Measurements from ENCODE around the gene LRCH1. TPM values are rescaled to one million over a fixed set of nuclear protein-coding genes. Genes with fewer than 3 reads are reported as not detected.

The LRCH1 gene
- total and polyA plus RNA-seq, 2 donors from 2014 or later = 10.2 to 39.0 TPM

DNA sequence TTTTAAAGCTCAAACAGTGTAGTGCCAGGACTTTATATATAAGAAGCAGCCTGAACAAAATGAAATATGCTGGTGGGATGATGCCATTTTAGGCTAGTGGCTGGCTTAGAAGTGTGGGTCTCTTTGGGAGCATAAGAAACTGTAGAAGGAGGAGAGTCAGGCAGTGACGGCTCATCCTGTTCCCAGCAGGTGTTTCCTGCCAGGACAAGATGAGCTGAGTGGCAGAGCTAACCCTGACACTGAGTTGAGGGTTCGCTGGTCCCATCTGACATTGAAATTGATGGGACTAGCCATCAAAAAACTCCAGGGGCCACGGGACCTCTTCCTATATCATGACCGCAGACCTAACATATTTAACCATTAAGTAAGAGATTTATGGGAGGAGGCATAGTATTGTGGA is 192.7 kb downstream of the LRCH1 start:
- Histone ChIP-seq H3K4me1 (ENCODE audit: control insufficient read depth in 2 of 3, insufficient read depth in 2 of 3, low read depth in 1 of 3, low read length in 3 of 3) (no peaks in the 10 kb centered on the region), H3K9me3 (ENCODE audit: control insufficient read depth in 2 of 3, insufficient read depth in 1 of 3, low read length in 3 of 3) (no peaks in the 10 kb centered on the region), H3K27me3 (ENCODE audit: control insufficient read depth, insufficient read depth, low read length) (no peaks in the 10 kb centered on the region), H3K9ac (ENCODE audit: low read length in 3 of 3) (no peak overlapping the region), H3K36me3 (ENCODE audit: control insufficient read depth in 2 of 3, insufficient read depth in 3 of 3, low read length in 3 of 3) (peaks cover 10 to 54% (median 33%) of the 10 kb centered on the region in 3 donors), H3K27ac (ENCODE audit: low read depth in 2 of 2, low read length in 2 of 2) (no peak overlapping the region), H3K4me3 (ENCODE audit: low read length in 3 of 3) (no peak overlapping the region)
- TF ChIP-seq CTCF (IDR thresholded peaks at IDR 0.05; ENCODE audit: borderline replicate concordance, extremely low read depth, insufficient read depth) = no peak
- intact Hi-C loops (cut with DNase I) = no loop called here
- FAIRE-seq = no peak
- no peak for DNase-seq

DNA sequence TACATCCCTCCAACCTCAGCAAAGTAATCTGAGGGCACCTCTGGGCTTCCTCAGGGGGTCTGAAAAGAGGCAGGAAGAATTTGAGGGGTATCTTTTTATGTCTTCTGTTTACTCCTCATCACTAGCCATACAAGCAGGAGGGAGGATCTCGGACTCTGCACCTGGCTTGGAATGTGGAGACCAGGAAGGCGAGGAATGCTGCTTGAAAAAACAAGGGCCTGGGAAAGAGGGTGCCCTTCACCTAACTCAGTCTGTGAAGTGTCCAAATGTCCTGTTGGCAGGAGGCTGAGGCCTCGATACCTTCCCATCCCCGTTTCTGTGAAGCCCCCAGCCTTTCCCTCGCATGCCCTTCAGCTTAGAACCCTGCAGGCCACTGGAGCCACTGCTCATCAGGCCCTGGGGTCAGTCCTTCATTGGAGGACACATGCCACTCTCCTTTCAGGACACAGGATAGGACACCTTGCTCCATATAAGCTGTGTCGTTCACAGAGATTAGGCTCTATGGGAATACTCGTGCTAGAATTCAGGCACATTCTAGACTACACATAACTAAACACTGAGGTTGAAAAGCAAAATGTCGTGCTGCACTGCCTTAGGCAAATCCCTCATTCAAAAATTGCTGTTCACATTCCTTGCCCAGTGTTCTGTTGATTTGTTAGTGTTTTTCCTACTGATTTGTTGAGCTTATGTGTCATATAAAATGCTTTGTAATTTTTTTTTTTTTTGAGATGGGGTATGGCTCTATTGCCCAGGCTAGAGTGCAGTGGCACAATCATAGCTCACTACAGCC is 194.3 kb downstream of the LRCH1 start:
- H3K27ac ChIP-seq (ENCODE audit: low read depth in 2 of 2, low read length in 2 of 2) = no peak overlapping the region
- peaks cover 8 to 42% (median 22%) of the 10 kb centered on the region in 3 donors for H3K36me3 ChIP-seq (ENCODE audit: control insufficient read depth in 2 of 3, insufficient read depth in 3 of 3, low read length in 3 of 3)
- no peaks in the 10 kb centered on the region for H3K4me1 ChIP-seq (ENCODE audit: control insufficient read depth in 2 of 3, insufficient read depth in 2 of 3, low read depth in 1 of 3, low read length in 3 of 3)
- TF ChIP-seq CTCF (IDR thresholded peaks at IDR 0.05; ENCODE audit: borderline replicate concordance, extremely low read depth, insufficient read depth) = no peak
- H3K9ac ChIP-seq (ENCODE audit: low read length in 3 of 3) = no peak overlapping the region
- no peaks in the 10 kb centered on the region for H3K9me3 ChIP-seq (ENCODE audit: control insufficient read depth in 2 of 3, insufficient read depth in 1 of 3, low read length in 3 of 3)
- H3K27me3 ChIP-seq (ENCODE audit: control insufficient read depth, insufficient read depth, low read length) = no peaks in the 10 kb centered on the region
- H3K4me3 ChIP-seq (ENCODE audit: low read length in 3 of 3) = no peak overlapping the region
- intact Hi-C loops (cut with DNase I) = no loop called here
- no peak for DNase-seq
- no peak for FAIRE-seq

GRCh38 chr13:46748300-46748699 is 195.3 kb downstream of the LRCH1 start:
- H3K9me3 ChIP-seq (ENCODE audit: control insufficient read depth in 2 of 3, insufficient read depth in 1 of 3, low read length in 3 of 3) = no peaks in the 10 kb centered on the region
- no peak overlapping the region for H3K9ac ChIP-seq (ENCODE audit: low read length in 3 of 3)
- intact Hi-C loops (cut with DNase I) = no loop called here
- DNase-seq (no peak), FAIRE-seq (no peak)
- H3K36me3 ChIP-seq (ENCODE audit: control insufficient read depth in 2 of 3, insufficient read depth in 3 of 3, low read length in 3 of 3) = peaks cover 8 to 47% (median 18%) of the 10 kb centered on the region in 3 donors
- no peak overlapping the region for H3K27ac ChIP-seq (ENCODE audit: low read depth in 2 of 2, low read length in 2 of 2)
- H3K4me3 ChIP-seq (ENCODE audit: low read length in 3 of 3) = no peak overlapping the region
- H3K27me3 ChIP-seq (ENCODE audit: control insufficient read depth, insufficient read depth, low read length) = no peaks in the 10 kb centered on the region
- H3K4me1 ChIP-seq (ENCODE audit: control insufficient read depth in 2 of 3, insufficient read depth in 2 of 3, low read depth in 1 of 3, low read length in 3 of 3) = no peaks in the 10 kb centered on the region
- TF ChIP-seq CTCF (IDR thresholded peaks at IDR 0.05; ENCODE audit: borderline replicate concordance, extremely low read depth, insufficient read depth) = no peak

Data from kidney (tissue), 14 donors.